Neuronal stem cell (in vitro differentiated cells): ENCODE results near the gene SMG9.

Source experiments
- DNase-seq: peaks from one replicate; pipeline ENCODE4 v3.0.0-alpha.2; 2013; ENCODE audit warnings: low spot score
- H2AFZ ChIP-seq: one replicate; pipeline ENCODE4 v1.6.1; 2013; ENCODE audit warnings: mild to moderate bottlenecking, low read length, inconsistent platforms
- H2AK5ac ChIP-seq: 2 replicates; pipeline ENCODE4 v1.6.1; 2013; ENCODE audit warnings: low read depth, mild to moderate bottlenecking, inconsistent platforms, low read length, moderate library complexity, mixed read lengths
- H2BK120ac ChIP-seq: 2 replicates; pipeline ENCODE4 v1.6.1; 2013; ENCODE audit warnings: low read depth, mild to moderate bottlenecking, inconsistent platforms, low read length, moderate library complexity, mixed read lengths
- H2BK12ac ChIP-seq: one replicate; pipeline ENCODE4 v1.6.1; 2013; ENCODE audit warnings: low read length, inconsistent platforms
- H2BK15ac ChIP-seq: 2 replicates; pipeline ENCODE4 v1.6.1; 2013; ENCODE audit warnings: mild to moderate bottlenecking, low read length, inconsistent platforms, mixed read lengths
- H2BK5ac ChIP-seq: one replicate; pipeline ENCODE4 v1.6.1; 2013; ENCODE audit warnings: inconsistent platforms, mild to moderate bottlenecking, low read length, moderate library complexity
- H3K14ac ChIP-seq: one replicate; pipeline ENCODE4 v1.6.1; 2013; ENCODE audit warnings: low read length, inconsistent platforms
- H3K18ac ChIP-seq: 2 replicates; pipeline ENCODE4 v1.6.1; 2013; ENCODE audit warnings: low read length, inconsistent platforms
- H3K23ac ChIP-seq: 2 replicates; pipeline ENCODE4 v1.6.1; 2013; ENCODE audit warnings: low read depth, mild to moderate bottlenecking, mixed read lengths, low read length, inconsistent platforms; ENCODE audit not compliant: poor library complexity
- H3K27ac ChIP-seq: replicated peaks from 3 replicates; pipeline ENCODE4 v1.5.1; 2013; ENCODE audit warnings: low read length, inconsistent platforms
- H3K27me3 ChIP-seq, 3 experiments: 2 replicates each; pipeline ENCODE4 v1.6.1; 2013; ENCODE audit warnings: low read length in 3 of 3, mild to moderate bottlenecking in 2 of 3, inconsistent platforms in 1 of 3, low read depth in 1 of 3, mixed read lengths in 1 of 3, moderate library complexity in 1 of 3; ENCODE audit not compliant: control insufficient read depth in 3 of 3, insufficient read depth in 3 of 3
- H3K36me3 ChIP-seq, 2 donors: replicated peaks in 1 of 2; 2 replicates each; pipeline ENCODE4 v1.6.1; 2013; ENCODE audit warnings: low read length in 2 of 2; ENCODE audit not compliant: control insufficient read depth in 2 of 2, insufficient read depth in 2 of 2
- H3K4ac ChIP-seq: 2 replicates; pipeline ENCODE4 v1.6.1; 2013; ENCODE audit warnings: inconsistent platforms, mild to moderate bottlenecking, low read length, moderate library complexity
- H3K4me1 ChIP-seq, 2 donors: 1 replicate in 1 of 2; 2 replicates in 1 of 2; pipeline ENCODE4 v1.6.1; 2013; ENCODE audit warnings: low read length in 2 of 2, low read depth in 1 of 2; ENCODE audit not compliant: control insufficient read depth in 2 of 2, insufficient read depth in 1 of 2
- H3K4me2 ChIP-seq: one replicate; pipeline ENCODE4 v1.6.1; 2013; ENCODE audit warnings: mild to moderate bottlenecking, low read length, inconsistent platforms; ENCODE audit not compliant: insufficient read depth, poor library complexity, severe bottlenecking
- H3K4me3 ChIP-seq, 2 donors: 2 replicates each; pipeline ENCODE4 v1.5.1; 2013; ENCODE audit warnings: low read length in 2 of 2, mild to moderate bottlenecking in 2 of 2, inconsistent platforms in 1 of 2, moderate library complexity in 1 of 2
- H3K79me1 ChIP-seq: one replicate; pipeline ENCODE4 v1.6.1; 2013; ENCODE audit warnings: low read depth, mild to moderate bottlenecking, inconsistent platforms, low read length, moderate library complexity
- H3K9ac ChIP-seq: one replicate; pipeline ENCODE4 v1.6.1; 2013; ENCODE audit warnings: mild to moderate bottlenecking, low read depth, low read length, inconsistent platforms; ENCODE audit not compliant: poor library complexity
- H3K9me3 ChIP-seq, 2 donors: replicated peaks in 1 of 2; 2 replicates each; pipeline versions ENCODE3 to v1.6.1; 2013; ENCODE audit warnings: low read length in 2 of 2, mild to moderate bottlenecking in 2 of 2, inconsistent platforms in 1 of 2, low read depth in 1 of 2, mixed read lengths in 1 of 2, moderate library complexity in 1 of 2; ENCODE audit not compliant: control insufficient read depth in 2 of 2, insufficient read depth in 1 of 2
- H4K8ac ChIP-seq: one replicate; pipeline ENCODE4 v1.6.1; 2013; ENCODE audit warnings: low read depth, mild to moderate bottlenecking, inconsistent platforms, low read length, moderate library complexity
- H4K91ac ChIP-seq: one replicate; pipeline ENCODE4 v1.6.1; 2013; ENCODE audit warnings: low read length, low read depth, mild to moderate bottlenecking, inconsistent platforms; ENCODE audit not compliant: poor library complexity
- WGBS, 2 donors: extraction: QIAGEN DNeasy Blood & Tissue Kit; methylation state at CpG; one replicate each; pipeline ENCODE4 v1.1.7; 2013; ENCODE audit warnings: missing lambda C conversion rate in 2 of 2, mixed read lengths in 1 of 2; ENCODE audit not compliant: insufficient read length in 2 of 2, insufficient replicate concordance in 1 of 2; ENCODE audit errors: extremely low coverage in 2 of 2; 5-methylcytosine and 5-hydroxymethylcytosine counted together

Gene SMG9

DNA sequence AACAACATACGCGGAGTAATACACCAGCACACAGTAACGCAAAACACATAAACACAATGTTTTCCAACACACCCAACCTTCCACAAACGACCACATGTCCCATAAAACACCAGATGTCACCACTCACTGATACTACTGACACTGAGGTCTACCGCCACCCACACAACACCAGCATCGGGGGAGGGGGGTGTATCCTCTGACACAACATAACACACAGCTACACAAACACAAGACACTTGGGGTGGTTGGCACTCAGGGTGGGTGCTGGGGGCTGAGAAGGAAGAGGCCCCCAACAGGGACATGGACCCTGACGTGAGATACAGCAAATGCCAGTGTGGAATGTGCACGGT is 27.5 kb upstream of the SMG9 start:
- 100% methylated on average over 2 of the region's 8 CpGs; no CpG with 5 or more reads in 1 of the 2 donors for WGBS, 2 donors
- no peaks in the 10 kb centered on the region for H3K36me3 ChIP-seq

DNA sequence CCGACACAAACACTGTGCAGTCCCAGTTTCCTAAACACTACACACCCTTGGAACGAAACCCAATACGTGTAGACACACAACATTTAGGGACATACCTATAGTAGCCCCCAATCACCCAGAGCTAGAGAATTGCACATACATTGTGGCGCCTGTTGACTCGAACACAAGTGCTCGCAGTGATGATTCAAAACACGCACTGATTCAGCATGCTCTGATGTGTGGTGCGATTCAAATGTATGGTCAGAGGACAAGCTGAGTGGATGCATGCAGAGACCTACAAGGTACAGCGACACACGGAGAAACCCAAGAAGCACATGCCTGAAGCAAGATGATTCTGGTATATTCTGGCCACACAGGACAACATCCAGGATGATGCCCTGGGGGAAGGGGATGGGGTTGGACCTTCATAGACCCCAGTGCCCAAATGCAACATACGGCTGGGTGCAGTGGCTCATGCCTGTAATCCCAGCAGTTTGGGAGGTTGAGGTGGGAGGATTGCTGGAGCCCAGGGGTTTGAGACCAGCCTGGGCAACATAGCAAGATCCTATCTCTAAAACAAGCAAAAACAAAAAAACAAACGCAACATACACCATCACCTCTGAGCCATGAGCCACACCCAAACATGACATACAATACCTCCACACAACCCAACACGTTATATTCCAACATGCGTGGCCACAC is 27.0 kb upstream of the SMG9 start:
- H3K9ac ChIP-seq, result no peak overlapping the region
- no peak overlapping the region for H2BK15ac ChIP-seq
- H3K27ac ChIP-seq, result no peak overlapping the region
- H3K4me3 ChIP-seq, result no peak overlapping the region
- no peak overlapping the region for H2AFZ ChIP-seq
- H3K14ac ChIP-seq, result no peak overlapping the region
- DNase-seq, result no peak
- H3K4me1 ChIP-seq, result peaks cover 3 to 13% of the 10 kb centered on the region in 2 donors
- H3K18ac ChIP-seq, result no peak overlapping the region
- H3K23ac ChIP-seq, result no peak overlapping the region
- no peaks in the 10 kb centered on the region for H3K36me3 ChIP-seq
- H3K4me2 ChIP-seq, result no peak overlapping the region
- no CpG with 5 or more reads among the region's 14 CpGs for WGBS, 2 donors
- peaks cover 1% of the 10 kb centered on the region for H3K79me1 ChIP-seq
- no peak overlapping the region for H2BK120ac ChIP-seq
- H2AK5ac ChIP-seq, result no peak overlapping the region
- no peaks in the 10 kb centered on the region for H3K9me3 ChIP-seq
- H4K8ac ChIP-seq, result no peak overlapping the region
- H3K4ac ChIP-seq, result no peak overlapping the region
- H2BK5ac ChIP-seq, result no peak overlapping the region
- H3K27me3 ChIP-seq, result no peaks in the 10 kb centered on the region
- no peak overlapping the region for H4K91ac ChIP-seq
- H2BK12ac ChIP-seq, result no peak overlapping the region

More for the DNA sequence above, 27.5 kb upstream of the SMG9 start:
- Histone ChIP-seq H3K27me3 (no peaks in the 10 kb centered on the region), H3K9me3 (no peaks in the 10 kb centered on the region), H2BK120ac (no peak overlapping the region), H3K18ac (peak overlapping the region; percentile 59), H3K23ac (no peak overlapping the region), H4K8ac (no peak overlapping the region), H3K4me3 (no peak overlapping the region), H3K27ac (no peak overlapping the region), H2BK5ac (peak overlapping the region; percentile 57), H3K9ac (no peak overlapping the region), H2AFZ (no peak overlapping the region), H3K4me2 (no peak overlapping the region), H2AK5ac (peak overlapping the region; percentile 31), H4K91ac (no peak overlapping the region), H3K14ac (no peak overlapping the region), H2BK15ac (no peak overlapping the region), H3K4ac (no peak overlapping the region), H3K79me1 (peaks cover 1% of the 10 kb centered on the region), H2BK12ac (no peak overlapping the region), H3K4me1 (peaks cover 3 to 12% of the 10 kb centered on the region in 2 donors)
- no peak for DNase-seq

DNA sequence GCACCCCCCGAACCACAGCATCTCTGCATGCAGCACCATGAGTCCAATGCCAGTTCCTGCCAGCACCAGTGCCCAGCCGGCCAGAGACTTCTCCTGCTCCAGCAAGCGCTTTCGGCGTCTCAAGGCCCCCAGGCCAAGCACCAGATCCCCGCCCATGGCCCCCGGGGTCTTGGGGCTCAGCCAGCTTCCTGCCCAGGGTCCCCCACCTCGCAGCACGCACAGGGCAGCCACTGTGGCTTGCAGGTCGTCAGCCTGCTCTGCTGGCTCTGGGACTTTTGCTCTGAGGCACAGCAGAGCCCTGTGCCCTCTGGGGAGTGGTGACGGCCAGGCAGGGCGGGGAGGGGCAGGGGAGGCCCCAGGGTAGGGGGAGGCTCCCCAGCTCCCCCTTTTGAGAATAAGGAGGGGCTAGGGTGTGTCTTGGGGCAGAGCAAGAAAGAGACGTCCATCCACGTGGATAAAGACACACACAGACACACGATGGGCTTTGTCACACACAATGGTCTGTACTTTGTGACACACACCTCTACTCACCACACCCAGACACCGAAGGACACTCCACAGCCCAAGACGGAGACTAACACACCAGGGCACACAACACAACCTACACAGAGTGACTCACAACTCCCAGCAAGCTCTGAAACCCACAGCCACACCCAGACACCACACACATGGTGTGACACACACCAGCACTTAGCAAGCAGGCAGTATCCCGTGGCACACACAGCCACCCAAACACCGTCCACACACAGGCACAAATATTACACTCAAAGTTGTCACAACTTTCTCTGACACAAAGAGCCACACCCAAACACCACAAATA is 26.2 kb upstream of the SMG9 start, which contains the start of gene KCNN4:
TSS of gene KCNN4 (minus strand) at position 268 of the 820 bp plus-strand sequence. CDS start at position 156, 112 bp downstream.
- DNase-seq, result no peak
- no CpG with 5 or more reads among the region's 19 CpGs for WGBS, 2 donors
- peaks cover 3 to 13% of the 10 kb centered on the region in 2 donors for H3K4me1 ChIP-seq

DNA sequence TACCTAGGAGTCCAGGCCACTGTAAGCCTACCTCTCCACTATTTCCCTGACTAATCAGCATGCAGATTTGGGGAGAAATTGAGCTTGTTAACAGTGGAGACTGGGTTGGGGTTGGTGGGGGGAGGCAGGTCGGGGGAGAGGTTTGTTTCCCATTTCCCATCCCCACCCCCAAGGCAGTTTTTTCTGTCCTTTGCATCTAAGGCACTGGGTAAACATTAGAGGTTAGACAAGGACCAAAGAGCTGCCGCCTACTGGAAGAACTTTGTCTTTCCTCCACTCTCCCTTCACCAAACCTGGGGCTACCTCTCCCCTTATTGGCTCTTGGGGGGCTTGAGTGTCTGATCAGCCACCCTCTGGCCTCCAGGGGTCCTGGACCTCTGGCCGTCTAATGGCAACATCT is 25.1 kb upstream of the SMG9 start:
- no peak overlapping the region for H4K91ac ChIP-seq

More for the DNA sequence above, 26.2 kb upstream of the SMG9 start, which contains the start of gene KCNN4:
- Histone ChIP-seq H2BK120ac (peak within 1 kb of the TSS; percentile 41), H4K8ac (no peak within 1 kb of the TSS), H3K9ac (no peak within 1 kb of the TSS), H2BK12ac (no peak within 1 kb of the TSS), H3K23ac (no peak within 1 kb of the TSS), H2BK5ac (no peak within 1 kb of the TSS), H3K4ac (no peak within 1 kb of the TSS), H3K18ac (peak within 1 kb of the TSS; percentile 20), H3K14ac (no peak within 1 kb of the TSS), H2BK15ac (peak within 1 kb of the TSS; percentile 62), H2AFZ (peak within 1 kb of the TSS; percentile 74), H3K27ac (no peak within 1 kb of the TSS), H3K36me3 (no peaks in the 10 kb centered on the region), H4K91ac (no peak within 1 kb of the TSS), H3K4me3 (no peak within 1 kb of the TSS), H3K27me3 (peaks cover 0 to 5% (median 3%) of the 10 kb centered on the region in 3 experiments), H3K79me1 (peaks cover 1% of the 10 kb centered on the region), H3K9me3 (no peaks in the 10 kb centered on the region), H3K4me2 (no peak within 1 kb of the TSS), H2AK5ac (peak within 1 kb of the TSS; percentile 72)

More for the DNA sequence above, 25.1 kb upstream of the SMG9 start:
- no peak overlapping the region for H2BK120ac ChIP-seq
- peak overlapping the region; percentile 19 for H3K18ac ChIP-seq
- H3K4me3 ChIP-seq, result no peak overlapping the region
- no peak overlapping the region for H2BK12ac ChIP-seq
- no peaks in the 10 kb centered on the region for H3K36me3 ChIP-seq
- H3K4ac ChIP-seq, result no peak overlapping the region
- H3K4me1 ChIP-seq, result peaks cover 3 to 11% of the 10 kb centered on the region in 2 donors
- no peak overlapping the region for H4K8ac ChIP-seq
- H2AFZ ChIP-seq, result no peak overlapping the region
- H3K14ac ChIP-seq, result no peak overlapping the region
- DNase-seq, result no peak
- WGBS, 2 donors, result no CpG with 5 or more reads among the region's 3 CpGs
- no peak overlapping the region for H3K23ac ChIP-seq
- H3K79me1 ChIP-seq, result peaks cover 1% of the 10 kb centered on the region
- peaks cover 0 to 16% (median 12%) of the 10 kb centered on the region in 3 experiments for H3K27me3 ChIP-seq
- no peak overlapping the region for H3K9ac ChIP-seq
- H3K27ac ChIP-seq, result no peak overlapping the region
- H2BK15ac ChIP-seq, result no peak overlapping the region
- peak overlapping the region; percentile 72 for H2AK5ac ChIP-seq
- H3K9me3 ChIP-seq, result no peaks in the 10 kb centered on the region
- H2BK5ac ChIP-seq, result no peak overlapping the region
- H3K4me2 ChIP-seq, result no peak overlapping the region
